WTC11 (cell line): ENCODE measurements around the gene PIGP. TPM values are rescaled to one million over a fixed set of nuclear protein-coding genes. Genes with fewer than 3 reads are reported as not detected.

Experiments
- ATAC-seq: fragments of 200-7000 bp; cut with Tn5 transposase; 2 replicates; pipeline ENCODE4 v1.10.0; 2021; ENCODE audit warnings: mild to moderate bottlenecking, moderate library complexity
- CTCF ChIA-PET: fragments of 300-600 bp; sonication (Branson Sonifier 250); formaldehyde crosslinking; loops from one replicate; lab custom pipeline; 2021; ENCODE audit warnings: antibody characterized with exemption; lab: Charles Lee
- POLR2A ChIA-PET: fragments of 350-600 bp; sonication (Branson Sonifier 250); formaldehyde crosslinking; loops from one replicate; lab custom pipeline; 2021; ENCODE audit warnings: antibody characterized with exemption; lab: Charles Lee
- DNase-seq: peaks from one replicate; pipeline ENCODE4 v3.0.0; 2021; ENCODE audit warnings: low spot score
- H3K27ac Mint-ChIP-seq: 2 replicates; pipeline ENCODE4 v1.8.0; 2021; ENCODE audit warnings: mixed read lengths
- H3K27me3 Mint-ChIP-seq: 2 replicates; pipeline ENCODE4 v1.8.0; 2021; ENCODE audit warnings: low read depth, mild to moderate bottlenecking, moderate library complexity, mixed read lengths
- H3K36me3 Mint-ChIP-seq: 2 replicates; pipeline ENCODE4 v1.8.0; 2021; ENCODE audit warnings: mixed read lengths
- H3K4me1 Mint-ChIP-seq: 2 replicates; pipeline ENCODE4 v1.8.0; 2022; ENCODE audit warnings: mixed read lengths
- H3K4me3 Mint-ChIP-seq: 2 replicates; pipeline ENCODE4 v1.8.0; 2021; ENCODE audit warnings: mild to moderate bottlenecking, moderate library complexity, mixed read lengths
- H3K9me3 Mint-ChIP-seq: 2 replicates; pipeline ENCODE4 v1.8.0; 2021; ENCODE audit warnings: mixed read lengths
- FOXJ3 ChIP-seq: sonication (generic); formaldehyde crosslinking; IDR thresholded peaks from 2 replicates; pipeline ENCODE4 v1.9.0; 2021; ENCODE audit warnings: missing genetic modification reagents, mild to moderate bottlenecking, borderline replicate concordance
- GTF2I ChIP-seq: fragments of 250-450 bp; sonication (Bioruptor Pico); conservative IDR thresholded peaks from 2 replicates; pipeline ENCODE4 v1.4.0; 2021; ENCODE audit warnings: mild to moderate bottlenecking
- NFATC4 ChIP-seq: fragments of 250-450 bp; sonication (Bioruptor Pico); IDR thresholded peaks from 2 replicates; pipeline ENCODE4 v1.9.0; 2021; ENCODE audit warnings: mild to moderate bottlenecking
- NFE2L1 ChIP-seq: sonication (generic); formaldehyde crosslinking; IDR thresholded peaks from 2 replicates; pipeline ENCODE4 v1.8.1; 2023; ENCODE audit warnings: missing genetic modification reagents
- PRRX2 ChIP-seq: fragments of 250-450 bp; sonication (Bioruptor Pico); IDR thresholded peaks from 2 replicates; pipeline ENCODE4 v1.8.0; 2021; ENCODE audit warnings: mild to moderate bottlenecking
- SP1 ChIP-seq: sonication (generic); formaldehyde crosslinking; conservative IDR thresholded peaks from 2 replicates; pipeline ENCODE4 v1.8.1; 2022; ENCODE audit warnings: missing genetic modification reagents
- TEAD4 ChIP-seq: sonication (generic); formaldehyde crosslinking; IDR thresholded peaks from 2 replicates; pipeline ENCODE4 v1.8.0; 2022; ENCODE audit warnings: mild to moderate bottlenecking, missing genetic modification reagents
- ZNF138 ChIP-seq: sonication (generic); formaldehyde crosslinking; conservative IDR thresholded peaks from 2 replicates; pipeline ENCODE4 v1.8.1; 2022; ENCODE audit warnings: mild to moderate bottlenecking, moderate library complexity, missing genetic modification reagents
- ZNF219 ChIP-seq: sonication (generic); formaldehyde crosslinking; IDR thresholded peaks from 2 replicates; pipeline ENCODE4 v1.8.0; 2023; ENCODE audit warnings: missing genetic modification reagents, mild to moderate bottlenecking, borderline replicate concordance
- ZNF671 ChIP-seq: fragments of 250-450 bp; sonication (Bioruptor Pico); IDR thresholded peaks from 2 replicates; pipeline ENCODE4 v1.8.0; 2021; ENCODE audit warnings: mild to moderate bottlenecking
- total RNA-seq: library from RNA; stranded (reverse); gene quantifications from 3 replicates; pipeline ENCODE4 v1.2.3, GENCODE V29; 2021
- TF ChIP-seq, protein P1 (sequence below): fragments of 250-450 bp; sonication (Bioruptor Pico); IDR thresholded peaks from 2 replicates; pipeline ENCODE4 v2.1.2; 2022; ENCODE audit warnings: mild to moderate bottlenecking, moderate library complexity
- TF ChIP-seq, protein P2 (sequence below): sonication (generic); formaldehyde crosslinking; IDR thresholded peaks from 2 replicates; pipeline ENCODE4 v1.8.1; 2022; ENCODE audit warnings: mild to moderate bottlenecking, missing genetic modification reagents, moderate library complexity, borderline replicate concordance
- TF ChIP-seq, protein P3 (sequence below): sonication (generic); formaldehyde crosslinking; IDR thresholded peaks from 2 replicates; pipeline ENCODE4 v1.8.1; 2023; ENCODE audit warnings: mild to moderate bottlenecking, missing genetic modification reagents
- TF ChIP-seq, protein P4 (sequence below): sonication (generic); formaldehyde crosslinking; IDR thresholded peaks from 2 replicates; pipeline ENCODE4 v1.8.1; 2023; ENCODE audit warnings: mild to moderate bottlenecking, missing genetic modification reagents, moderate library complexity
- TF ChIP-seq, protein P5 (sequence below): fragments of 250-450 bp; sonication (Bioruptor Pico); IDR thresholded peaks from 2 replicates; pipeline ENCODE4 v1.9.0; 2021; ENCODE audit warnings: mild to moderate bottlenecking, borderline replicate concordance
- TF ChIP-seq, protein P6 (sequence below): fragments of 250-450 bp; sonication (Bioruptor Pico); IDR thresholded peaks from 2 replicates; pipeline ENCODE4 v1.9.0; 2021; ENCODE audit warnings: moderate library complexity, mild to moderate bottlenecking, inconsistent platforms, borderline replicate concordance
- TF ChIP-seq, protein P7 (sequence below): fragments of 250-450 bp; sonication (Bioruptor Pico); IDR thresholded peaks from 2 replicates; pipeline ENCODE4 v1.9.0; 2021; ENCODE audit warnings: mild to moderate bottlenecking
- TF ChIP-seq, protein P8 (sequence below): fragments of 250-450 bp; sonication (Bioruptor Pico); IDR thresholded peaks from 2 replicates; pipeline ENCODE4 v1.9.0; 2021; ENCODE audit warnings: mild to moderate bottlenecking
- TF ChIP-seq, protein P9 (sequence below): sonication (generic); formaldehyde crosslinking; IDR thresholded peaks from 2 replicates; pipeline ENCODE4 v1.8.0; 2023; ENCODE audit warnings: mild to moderate bottlenecking, missing genetic modification reagents

Gene PIGP
- total RNA-seq, 1 experiment from 2014 or later = 10.9 TPM

DNA sequence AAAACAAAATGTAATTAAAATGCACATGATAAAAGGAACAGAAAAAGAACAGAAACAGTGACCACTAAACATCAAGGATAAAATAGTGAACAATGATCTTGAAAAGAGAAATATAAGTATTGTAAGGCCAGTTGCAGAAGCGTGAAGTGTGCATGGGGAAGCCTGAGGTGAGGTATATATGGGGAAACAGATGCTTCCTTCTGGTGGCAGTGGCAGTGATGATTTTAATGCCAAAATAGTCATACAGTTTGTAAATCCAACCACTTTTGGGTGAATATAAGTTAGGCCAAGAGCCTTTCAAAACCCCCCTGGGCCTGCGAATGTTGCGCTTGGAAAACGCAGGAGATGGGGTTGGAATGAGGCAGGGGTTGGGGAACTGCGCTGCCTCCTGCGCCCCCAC is 27.4 kb upstream of the PIGP start:
- no peak for ATAC-seq
- POLR2A ChIA-PET = no interaction called here
- no peak overlapping the region for H3K27ac Mint-ChIP-seq
- H3K9me3 Mint-ChIP-seq = 0 out of 2 replicates have a peak, but pooled peaks cover 3% of the 10 kb centered on the region
- CTCF ChIA-PET = interaction anchor here (1.0 kb wide), 1 partner anchor 110 kb away, joined by 3 read pairs; no protein-coding TSS in a partner anchor
- no peak overlapping the region for H3K4me3 Mint-ChIP-seq
- TF ChIP-seq SP1 (CRISPR knock-in tag) (no peak), NFE2L1 (CRISPR knock-in tag) (no peak), PRRX2 (CRISPR knock-in tag) (no peak), NFATC4 (CRISPR knock-in tag) (no peak), FOXJ3 (CRISPR knock-in tag) (no peak), GTF2I (CRISPR knock-in tag) (no peak), ZNF219 (no peak), ZNF671 (CRISPR knock-in tag) (no peak), ZNF138 (CRISPR knock-in tag) (no peak), TEAD4 (CRISPR knock-in tag) (no peak)
- TF ChIP-seq, protein P1, sequence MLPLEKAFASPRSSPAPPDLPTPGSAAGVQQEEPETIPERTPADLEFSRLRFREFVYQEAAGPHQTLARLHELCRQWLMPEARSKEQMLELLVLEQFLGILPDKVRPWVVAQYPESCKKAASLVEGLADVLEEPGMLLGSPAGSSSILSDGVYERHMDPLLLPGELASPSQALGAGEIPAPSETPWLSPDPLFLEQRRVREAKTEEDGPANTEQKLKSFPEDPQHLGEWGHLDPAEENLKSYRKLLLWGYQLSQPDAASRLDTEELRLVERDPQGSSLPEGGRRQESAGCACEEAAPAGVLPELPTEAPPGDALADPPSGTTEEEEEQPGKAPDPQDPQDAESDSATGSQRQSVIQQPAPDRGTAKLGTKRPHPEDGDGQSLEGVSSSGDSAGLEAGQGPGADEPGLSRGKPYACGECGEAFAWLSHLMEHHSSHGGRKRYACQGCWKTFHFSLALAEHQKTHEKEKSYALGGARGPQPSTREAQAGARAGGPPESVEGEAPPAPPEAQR (CRISPR knock-in tag) = no peak
- TF ChIP-seq, protein P2, sequence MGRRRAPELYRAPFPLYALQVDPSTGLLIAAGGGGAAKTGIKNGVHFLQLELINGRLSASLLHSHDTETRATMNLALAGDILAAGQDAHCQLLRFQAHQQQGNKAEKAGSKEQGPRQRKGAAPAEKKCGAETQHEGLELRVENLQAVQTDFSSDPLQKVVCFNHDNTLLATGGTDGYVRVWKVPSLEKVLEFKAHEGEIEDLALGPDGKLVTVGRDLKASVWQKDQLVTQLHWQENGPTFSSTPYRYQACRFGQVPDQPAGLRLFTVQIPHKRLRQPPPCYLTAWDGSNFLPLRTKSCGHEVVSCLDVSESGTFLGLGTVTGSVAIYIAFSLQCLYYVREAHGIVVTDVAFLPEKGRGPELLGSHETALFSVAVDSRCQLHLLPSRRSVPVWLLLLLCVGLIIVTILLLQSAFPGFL = no peak
- TF ChIP-seq, protein P3, sequence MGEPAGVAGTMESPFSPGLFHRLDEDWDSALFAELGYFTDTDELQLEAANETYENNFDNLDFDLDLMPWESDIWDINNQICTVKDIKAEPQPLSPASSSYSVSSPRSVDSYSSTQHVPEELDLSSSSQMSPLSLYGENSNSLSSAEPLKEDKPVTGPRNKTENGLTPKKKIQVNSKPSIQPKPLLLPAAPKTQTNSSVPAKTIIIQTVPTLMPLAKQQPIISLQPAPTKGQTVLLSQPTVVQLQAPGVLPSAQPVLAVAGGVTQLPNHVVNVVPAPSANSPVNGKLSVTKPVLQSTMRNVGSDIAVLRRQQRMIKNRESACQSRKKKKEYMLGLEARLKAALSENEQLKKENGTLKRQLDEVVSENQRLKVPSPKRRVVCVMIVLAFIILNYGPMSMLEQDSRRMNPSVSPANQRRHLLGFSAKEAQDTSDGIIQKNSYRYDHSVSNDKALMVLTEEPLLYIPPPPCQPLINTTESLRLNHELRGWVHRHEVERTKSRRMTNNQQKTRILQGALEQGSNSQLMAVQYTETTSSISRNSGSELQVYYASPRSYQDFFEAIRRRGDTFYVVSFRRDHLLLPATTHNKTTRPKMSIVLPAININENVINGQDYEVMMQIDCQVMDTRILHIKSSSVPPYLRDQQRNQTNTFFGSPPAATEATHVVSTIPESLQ (CRISPR knock-in tag) = no peak
- TF ChIP-seq, protein P4, sequence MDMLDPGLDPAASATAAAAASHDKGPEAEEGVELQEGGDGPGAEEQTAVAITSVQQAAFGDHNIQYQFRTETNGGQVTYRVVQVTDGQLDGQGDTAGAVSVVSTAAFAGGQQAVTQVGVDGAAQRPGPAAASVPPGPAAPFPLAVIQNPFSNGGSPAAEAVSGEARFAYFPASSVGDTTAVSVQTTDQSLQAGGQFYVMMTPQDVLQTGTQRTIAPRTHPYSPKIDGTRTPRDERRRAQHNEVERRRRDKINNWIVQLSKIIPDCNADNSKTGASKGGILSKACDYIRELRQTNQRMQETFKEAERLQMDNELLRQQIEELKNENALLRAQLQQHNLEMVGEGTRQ = no peak
- TF ChIP-seq, protein P5, sequence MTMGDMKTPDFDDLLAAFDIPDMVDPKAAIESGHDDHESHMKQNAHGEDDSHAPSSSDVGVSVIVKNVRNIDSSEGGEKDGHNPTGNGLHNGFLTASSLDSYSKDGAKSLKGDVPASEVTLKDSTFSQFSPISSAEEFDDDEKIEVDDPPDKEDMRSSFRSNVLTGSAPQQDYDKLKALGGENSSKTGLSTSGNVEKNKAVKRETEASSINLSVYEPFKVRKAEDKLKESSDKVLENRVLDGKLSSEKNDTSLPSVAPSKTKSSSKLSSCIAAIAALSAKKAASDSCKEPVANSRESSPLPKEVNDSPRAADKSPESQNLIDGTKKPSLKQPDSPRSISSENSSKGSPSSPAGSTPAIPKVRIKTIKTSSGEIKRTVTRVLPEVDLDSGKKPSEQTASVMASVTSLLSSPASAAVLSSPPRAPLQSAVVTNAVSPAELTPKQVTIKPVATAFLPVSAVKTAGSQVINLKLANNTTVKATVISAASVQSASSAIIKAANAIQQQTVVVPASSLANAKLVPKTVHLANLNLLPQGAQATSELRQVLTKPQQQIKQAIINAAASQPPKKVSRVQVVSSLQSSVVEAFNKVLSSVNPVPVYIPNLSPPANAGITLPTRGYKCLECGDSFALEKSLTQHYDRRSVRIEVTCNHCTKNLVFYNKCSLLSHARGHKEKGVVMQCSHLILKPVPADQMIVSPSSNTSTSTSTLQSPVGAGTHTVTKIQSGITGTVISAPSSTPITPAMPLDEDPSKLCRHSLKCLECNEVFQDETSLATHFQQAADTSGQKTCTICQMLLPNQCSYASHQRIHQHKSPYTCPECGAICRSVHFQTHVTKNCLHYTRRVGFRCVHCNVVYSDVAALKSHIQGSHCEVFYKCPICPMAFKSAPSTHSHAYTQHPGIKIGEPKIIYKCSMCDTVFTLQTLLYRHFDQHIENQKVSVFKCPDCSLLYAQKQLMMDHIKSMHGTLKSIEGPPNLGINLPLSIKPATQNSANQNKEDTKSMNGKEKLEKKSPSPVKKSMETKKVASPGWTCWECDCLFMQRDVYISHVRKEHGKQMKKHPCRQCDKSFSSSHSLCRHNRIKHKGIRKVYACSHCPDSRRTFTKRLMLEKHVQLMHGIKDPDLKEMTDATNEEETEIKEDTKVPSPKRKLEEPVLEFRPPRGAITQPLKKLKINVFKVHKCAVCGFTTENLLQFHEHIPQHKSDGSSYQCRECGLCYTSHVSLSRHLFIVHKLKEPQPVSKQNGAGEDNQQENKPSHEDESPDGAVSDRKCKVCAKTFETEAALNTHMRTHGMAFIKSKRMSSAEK (CRISPR knock-in tag) = no peak
- TF ChIP-seq, protein P6, sequence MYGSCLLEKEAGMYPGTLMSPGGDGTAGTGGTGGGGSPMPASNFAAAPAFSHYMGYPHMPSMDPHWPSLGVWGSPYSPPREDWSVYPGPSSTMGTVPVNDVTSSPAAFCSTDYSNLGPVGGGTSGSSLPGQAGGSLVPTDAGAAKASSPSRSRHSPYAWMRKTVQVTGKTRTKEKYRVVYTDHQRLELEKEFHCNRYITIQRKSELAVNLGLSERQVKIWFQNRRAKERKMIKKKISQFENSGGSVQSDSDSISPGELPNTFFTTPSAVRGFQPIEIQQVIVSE (CRISPR knock-in tag) = no peak
- TF ChIP-seq, protein P7, sequence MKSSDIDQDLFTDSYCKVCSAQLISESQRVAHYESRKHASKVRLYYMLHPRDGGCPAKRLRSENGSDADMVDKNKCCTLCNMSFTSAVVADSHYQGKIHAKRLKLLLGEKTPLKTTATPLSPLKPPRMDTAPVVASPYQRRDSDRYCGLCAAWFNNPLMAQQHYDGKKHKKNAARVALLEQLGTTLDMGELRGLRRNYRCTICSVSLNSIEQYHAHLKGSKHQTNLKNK = no peak
- TF ChIP-seq, protein P8, sequence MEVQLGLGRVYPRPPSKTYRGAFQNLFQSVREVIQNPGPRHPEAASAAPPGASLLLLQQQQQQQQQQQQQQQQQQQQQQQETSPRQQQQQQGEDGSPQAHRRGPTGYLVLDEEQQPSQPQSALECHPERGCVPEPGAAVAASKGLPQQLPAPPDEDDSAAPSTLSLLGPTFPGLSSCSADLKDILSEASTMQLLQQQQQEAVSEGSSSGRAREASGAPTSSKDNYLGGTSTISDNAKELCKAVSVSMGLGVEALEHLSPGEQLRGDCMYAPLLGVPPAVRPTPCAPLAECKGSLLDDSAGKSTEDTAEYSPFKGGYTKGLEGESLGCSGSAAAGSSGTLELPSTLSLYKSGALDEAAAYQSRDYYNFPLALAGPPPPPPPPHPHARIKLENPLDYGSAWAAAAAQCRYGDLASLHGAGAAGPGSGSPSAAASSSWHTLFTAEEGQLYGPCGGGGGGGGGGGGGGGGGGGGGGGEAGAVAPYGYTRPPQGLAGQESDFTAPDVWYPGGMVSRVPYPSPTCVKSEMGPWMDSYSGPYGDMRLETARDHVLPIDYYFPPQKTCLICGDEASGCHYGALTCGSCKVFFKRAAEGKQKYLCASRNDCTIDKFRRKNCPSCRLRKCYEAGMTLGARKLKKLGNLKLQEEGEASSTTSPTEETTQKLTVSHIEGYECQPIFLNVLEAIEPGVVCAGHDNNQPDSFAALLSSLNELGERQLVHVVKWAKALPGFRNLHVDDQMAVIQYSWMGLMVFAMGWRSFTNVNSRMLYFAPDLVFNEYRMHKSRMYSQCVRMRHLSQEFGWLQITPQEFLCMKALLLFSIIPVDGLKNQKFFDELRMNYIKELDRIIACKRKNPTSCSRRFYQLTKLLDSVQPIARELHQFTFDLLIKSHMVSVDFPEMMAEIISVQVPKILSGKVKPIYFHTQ (CRISPR knock-in tag) = no peak
- TF ChIP-seq, protein P9, sequence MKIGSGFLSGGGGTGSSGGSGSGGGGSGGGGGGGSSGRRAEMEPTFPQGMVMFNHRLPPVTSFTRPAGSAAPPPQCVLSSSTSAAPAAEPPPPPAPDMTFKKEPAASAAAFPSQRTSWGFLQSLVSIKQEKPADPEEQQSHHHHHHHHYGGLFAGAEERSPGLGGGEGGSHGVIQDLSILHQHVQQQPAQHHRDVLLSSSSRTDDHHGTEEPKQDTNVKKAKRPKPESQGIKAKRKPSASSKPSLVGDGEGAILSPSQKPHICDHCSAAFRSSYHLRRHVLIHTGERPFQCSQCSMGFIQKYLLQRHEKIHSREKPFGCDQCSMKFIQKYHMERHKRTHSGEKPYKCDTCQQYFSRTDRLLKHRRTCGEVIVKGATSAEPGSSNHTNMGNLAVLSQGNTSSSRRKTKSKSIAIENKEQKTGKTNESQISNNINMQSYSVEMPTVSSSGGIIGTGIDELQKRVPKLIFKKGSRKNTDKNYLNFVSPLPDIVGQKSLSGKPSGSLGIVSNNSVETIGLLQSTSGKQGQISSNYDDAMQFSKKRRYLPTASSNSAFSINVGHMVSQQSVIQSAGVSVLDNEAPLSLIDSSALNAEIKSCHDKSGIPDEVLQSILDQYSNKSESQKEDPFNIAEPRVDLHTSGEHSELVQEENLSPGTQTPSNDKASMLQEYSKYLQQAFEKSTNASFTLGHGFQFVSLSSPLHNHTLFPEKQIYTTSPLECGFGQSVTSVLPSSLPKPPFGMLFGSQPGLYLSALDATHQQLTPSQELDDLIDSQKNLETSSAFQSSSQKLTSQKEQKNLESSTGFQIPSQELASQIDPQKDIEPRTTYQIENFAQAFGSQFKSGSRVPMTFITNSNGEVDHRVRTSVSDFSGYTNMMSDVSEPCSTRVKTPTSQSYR = no peak
- no peaks in the 10 kb centered on the region for H3K36me3 Mint-ChIP-seq
- no peaks in the 10 kb centered on the region for H3K27me3 Mint-ChIP-seq
- DNase-seq = no peak
- H3K4me1 Mint-ChIP-seq = no peaks in the 10 kb centered on the region
